COLO668 (cell line): ENCODE measurements around the gene BGN.

Experiments used
- DNase-seq: peaks from one replicate; lab custom pipeline; 2025; ENCODE audit not compliant: unreplicated experiment; lab: John Stamatoyannopoulos, UW

Gene BGN

DNA sequence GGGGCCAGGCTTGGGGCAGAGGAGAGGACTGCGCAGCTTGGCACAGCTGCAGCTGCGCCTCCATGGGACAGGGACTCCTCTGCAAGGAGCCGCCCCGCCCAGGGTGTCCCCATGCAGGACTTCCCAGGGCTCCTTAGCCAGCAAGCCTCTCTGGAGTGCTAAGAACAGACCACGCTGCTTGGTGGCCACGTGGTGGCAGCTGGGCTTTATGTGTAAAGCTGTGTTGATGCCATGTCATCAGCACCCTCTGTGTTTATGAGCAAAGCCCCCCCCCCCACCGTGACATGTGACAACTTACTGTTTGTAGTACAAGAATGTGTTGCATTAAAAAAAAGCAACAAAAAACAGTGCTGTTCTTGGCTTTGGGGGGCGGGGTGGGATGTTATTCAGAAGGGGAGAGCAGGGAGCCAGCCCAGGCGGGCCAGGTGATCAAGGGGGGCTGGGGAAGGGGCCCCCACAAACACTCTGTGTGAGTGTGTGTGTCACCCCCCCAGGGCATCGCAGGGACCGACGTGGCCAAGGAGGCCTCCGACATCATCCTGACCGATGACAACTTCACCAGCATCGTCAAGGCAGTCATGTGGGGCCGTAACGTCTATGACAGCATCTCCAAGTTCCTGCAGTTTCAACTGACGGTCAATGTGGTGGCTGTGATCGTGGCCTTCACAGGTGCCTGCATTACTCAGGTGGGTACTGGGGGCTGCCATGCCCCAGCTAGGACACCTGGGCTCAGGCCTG is 63.0 kb downstream of the BGN start:
- no peak for DNase-seq
